Thoracic aorta (tissue), 2 donors: ENCODE measurements around the gene SIGLEC5. TPM values are rescaled to one million over a fixed set of nuclear protein-coding genes. Genes with fewer than 3 reads are reported as not detected.
A peak's percentile ranks its signal among the peaks of the same experiment; 100 is the strongest.

Experiments used
- ATAC-seq: fragments of 150-250 bp; one replicate; pipeline ENCODE4 v1.8.0; 2017; ENCODE audit warnings: low read depth; ENCODE audit not compliant: insufficient number of reproducible peaks, low FRiP score
- DNase-seq: peaks from one replicate; pipeline ENCODE4 v3.0.0-alpha.2; 2020; ENCODE audit warnings: low spot score
- H3K27ac ChIP-seq, 2 donors: fragments of 200-600 bp; sonication (generic); 1 replicate in 1 of 2; 2 replicates in 1 of 2; pipeline ENCODE4 v1.5.1; 2016; ENCODE audit warnings: mild to moderate bottlenecking in 2 of 2, moderate library complexity in 2 of 2
- H3K27me3 ChIP-seq: fragments of 200-600 bp; sonication (generic); replicated peaks from 2 replicates; pipeline ENCODE4 v1.6.0; 2016; ENCODE audit warnings: mild to moderate bottlenecking; ENCODE audit not compliant: insufficient read depth
- H3K36me3 ChIP-seq: fragments of 200-600 bp; sonication (generic); one replicate; pipeline ENCODE4 v1.5.1; 2016
- H3K4me1 ChIP-seq, 2 donors: fragments of 200-600 bp; sonication (generic); 1 replicate in 1 of 2; 2 replicates in 1 of 2; pipeline versions ENCODE4 v1.5.1 to v1.6.0; 2016; ENCODE audit warnings: low read depth in 2 of 2, mild to moderate bottlenecking in 1 of 2; ENCODE audit not compliant: control insufficient read depth in 1 of 2
- H3K4me3 ChIP-seq: fragments of 200-600 bp; sonication (generic); 2 replicates; pipeline ENCODE4 v1.5.1; 2016; ENCODE audit warnings: mild to moderate bottlenecking
- H3K9me3 ChIP-seq: fragments of 200-600 bp; sonication (generic); 2 replicates; pipeline ENCODE4 v1.5.1; 2016
- CTCF ChIP-seq: fragments of 200-600 bp; sonication (generic); IDR thresholded peaks from one replicate; pipeline ENCODE4 v1.5.1; 2019; ENCODE audit warnings: antibody characterized with exemption
- total RNA-seq, 2 donors: library from RNA; depleted of rRNA; stranded (reverse); fragments of >200 nt; gene quantifications; one replicate each; pipeline versions ENCODE4 v1.1.0 to v1.2.3, GENCODE V29; 2016

Gene SIGLEC5
- total RNA-seq, 2 donors from 2014 or later: 1.4 TPM; not detected in 1

- Histone ChIP-seq H3K27me3 (peaks cover 8% of the 10 kb centered on the region), H3K9me3 (no peaks in the 10 kb centered on the region), H3K4me1 (no peaks in the 10 kb centered on the region), H3K4me3 (no peak overlapping the region), H3K36me3 (no peaks in the 10 kb centered on the region), H3K27ac (no peak overlapping the region)
- no peak for TF ChIP-seq CTCF
- ATAC-seq: no peak
- DNase-seq: no peak
Observed at GRCh38 chr19:51600940-51601580, 29.1 kb downstream of the SIGLEC5 start.

- Histone ChIP-seq H3K27ac (no peak overlapping the region), H3K27me3 (peaks cover 8% of the 10 kb centered on the region), H3K36me3 (no peaks in the 10 kb centered on the region), H3K4me1 (peaks cover 0 to 6% of the 10 kb centered on the region in 2 donors), H3K4me3 (no peak overlapping the region), H3K9me3 (no peaks in the 10 kb centered on the region)
- no peak for TF ChIP-seq CTCF
- ATAC-seq (no peak), DNase-seq (no peak)
Observed at GRCh38 chr19:51599084-51599483, 31.1 kb downstream of the SIGLEC5 start.

- ATAC-seq (no peak), DNase-seq (no peak)
- peaks cover 4 to 12% of the 10 kb centered on the region in 2 donors for H3K4me1 ChIP-seq
- H3K9me3 ChIP-seq: no peaks in the 10 kb centered on the region
- H3K27ac ChIP-seq: no peak overlapping the region
- no peak overlapping the region for H3K4me3 ChIP-seq
- no peaks in the 10 kb centered on the region for H3K36me3 ChIP-seq
- H3K27me3 ChIP-seq: peaks cover 8% of the 10 kb centered on the region
- no peak for TF ChIP-seq CTCF
Observed at GRCh38 chr19:51598159-51598915, 31.9 kb downstream of the SIGLEC5 start.

- no peak for TF ChIP-seq CTCF
- no peak for DNase-seq
- Histone ChIP-seq H3K27me3 (peaks cover 3% of the 10 kb centered on the region), H3K27ac (no peak overlapping the region), H3K9me3 (no peaks in the 10 kb centered on the region), H3K4me1 (peaks cover 7 to 16% of the 10 kb centered on the region in 2 donors), H3K36me3 (no peaks in the 10 kb centered on the region), H3K4me3 (no peak overlapping the region)
- ATAC-seq: no peak
Observed at GRCh38 chr19:51595190-51596175, 34.7 kb downstream of the SIGLEC5 start.

GRCh38 chr19:51594774-51595109 is 35.5 kb downstream of the SIGLEC5 start:
- no peak overlapping the region for H3K27ac ChIP-seq
- no peak for DNase-seq
- TF ChIP-seq CTCF: no peak

More at GRCh38 chr19:51594774-51595109, 35.5 kb downstream of the SIGLEC5 start:
- Histone ChIP-seq H3K4me3 (peak overlapping the region; percentile 83), H3K36me3 (no peaks in the 10 kb centered on the region), H3K9me3 (no peaks in the 10 kb centered on the region), H3K27me3 (no peaks in the 10 kb centered on the region), H3K4me1 (peaks cover 7 to 16% of the 10 kb centered on the region in 2 donors)
- no peak for ATAC-seq
